RWPE2 (cell line): ENCODE results near the gene SPINT3.
A peak's percentile ranks its signal among the peaks of the same experiment; 100 is the strongest.

Source experiments
- ATAC-seq: fragments of 200-7000 bp; cut with Tn5 transposase; 3 replicates; pipeline ENCODE4 v1.9.1; 2021; ENCODE audit warnings: low read depth
- DNase-seq: peaks from one replicate; pipeline ENCODE4 v3.0.0-alpha.2; 2020; ENCODE audit warnings: low spot score
- H3K27ac ChIP-seq: fragments of 450-650 bp; 2 replicates; pipeline ENCODE4 v1.5.1; 2017; ENCODE audit warnings: mild to moderate bottlenecking; ENCODE audit not compliant: poor library complexity, severe bottlenecking
- H3K27me3 ChIP-seq: fragments of 250-450 bp; sonication (Bioruptor Pico); 2 replicates; pipeline ENCODE4 v1.5.1; 2021; ENCODE audit warnings: mild to moderate bottlenecking, moderate library complexity; ENCODE audit not compliant: insufficient read depth, poor library complexity, severe bottlenecking
- H3K36me3 ChIP-seq: fragments of 250-450 bp; sonication (Bioruptor Pico); 2 replicates; pipeline ENCODE4 v1.5.1; 2020; ENCODE audit warnings: low read depth, mild to moderate bottlenecking, moderate library complexity
- H3K4me1 ChIP-seq: fragments of 250-450 bp; sonication (Bioruptor Pico); 2 replicates; pipeline ENCODE4 v1.5.1; 2021; ENCODE audit warnings: mild to moderate bottlenecking, moderate library complexity; ENCODE audit not compliant: insufficient read depth, poor library complexity, severe bottlenecking
- H3K4me3 ChIP-seq: fragments of 250-450 bp; sonication (Bioruptor Pico); 2 replicates; pipeline ENCODE4 v1.5.1; 2021; ENCODE audit warnings: mild to moderate bottlenecking, moderate library complexity; ENCODE audit not compliant: severe bottlenecking
- H3K9me3 ChIP-seq: fragments of 250-450 bp; sonication (Bioruptor Pico); 2 replicates; pipeline ENCODE4 v1.5.1; 2021; ENCODE audit warnings: mild to moderate bottlenecking, moderate library complexity; ENCODE audit not compliant: severe bottlenecking
- CTCF ChIP-seq: fragments of 450-650 bp; IDR thresholded peaks from one replicate; pipeline ENCODE4 v1.5.1; 2017; ENCODE audit warnings: mild to moderate bottlenecking, moderate library complexity; ENCODE audit not compliant: poor library complexity, severe bottlenecking

Gene SPINT3

GRCh38 chr20:45465491-45466266 lies 49.7 kb downstream of the SPINT3 start:
- TF ChIP-seq CTCF = no peak
- H3K27ac ChIP-seq = no peak overlapping the region
- no peaks in the 10 kb centered on the region for H3K36me3 ChIP-seq
- peaks cover 73% of the 10 kb centered on the region for H3K27me3 ChIP-seq
- no peak overlapping the region for H3K4me3 ChIP-seq
- DNase-seq (peak; percentile 45), ATAC-seq (0 out of 3 replicates have a peak, but pooled peaks have one; percentile 5)
- no peaks in the 10 kb centered on the region for H3K9me3 ChIP-seq
- H3K4me1 ChIP-seq = no peaks in the 10 kb centered on the region

GRCh38 chr20:45463709-45464108 lies 51.7 kb downstream of the SPINT3 start:
- H3K4me3 ChIP-seq = no peak overlapping the region
- no peak overlapping the region for H3K27ac ChIP-seq
- peaks cover 54% of the 10 kb centered on the region for H3K27me3 ChIP-seq
- ATAC-seq (no peak), DNase-seq (no peak)
- no peaks in the 10 kb centered on the region for H3K36me3 ChIP-seq
- no peak for TF ChIP-seq CTCF
- no peaks in the 10 kb centered on the region for H3K4me1 ChIP-seq
- H3K9me3 ChIP-seq = no peaks in the 10 kb centered on the region

GRCh38 chr20:45462711-45463509 lies 52.5 kb downstream of the SPINT3 start:
- Histone ChIP-seq H3K27me3 (peaks cover 51% of the 10 kb centered on the region), H3K9me3 (no peaks in the 10 kb centered on the region), H3K4me3 (no peak overlapping the region), H3K27ac (no peak overlapping the region), H3K4me1 (no peaks in the 10 kb centered on the region), H3K36me3 (no peaks in the 10 kb centered on the region)
- ATAC-seq = no peak
- DNase-seq = no peak
- no peak for TF ChIP-seq CTCF
